Esophagus (tissue), 2 donors: Measurements from ENCODE around the gene ERI2. TPM values are rescaled to one million over a fixed set of nuclear protein-coding genes. Genes with fewer than 3 reads are reported as not detected.
A peak's percentile ranks its signal among the peaks of the same experiment; 100 is the strongest.
"Not testable (repeated sequence)": the region's sequence is repeated elsewhere in the genome, so short reads cannot be mapped to it uniquely, and the experiment has no call there.

Experiments
- H3K27ac ChIP-seq, 2 donors: one replicate each; pipeline ENCODE4 v1.5.1; 2013; ENCODE audit warnings: low read depth in 2 of 2, mild to moderate bottlenecking in 2 of 2, inconsistent platforms in 1 of 2, low read length in 1 of 2, moderate library complexity in 1 of 2
- H3K27me3 ChIP-seq, 2 donors: one replicate each; pipeline ENCODE4 v1.6.1; 2013; ENCODE audit warnings: low read length in 2 of 2, control low read depth in 1 of 2, mild to moderate bottlenecking in 1 of 2; ENCODE audit not compliant: insufficient read depth in 2 of 2, control insufficient read depth in 1 of 2
- H3K36me3 ChIP-seq, 2 donors: one replicate each; pipeline ENCODE4 v1.6.1; 2013; ENCODE audit warnings: low read length in 1 of 2; ENCODE audit not compliant: control insufficient read depth in 2 of 2, insufficient read depth in 2 of 2
- H3K4me1 ChIP-seq, 2 donors: one replicate each; pipeline ENCODE4 v1.6.1; 2013; ENCODE audit warnings: low read length in 1 of 2; ENCODE audit not compliant: control insufficient read depth in 2 of 2, insufficient read depth in 2 of 2
- H3K4me3 ChIP-seq, 2 donors: one replicate each; pipeline ENCODE4 v1.5.1; 2013; ENCODE audit warnings: low read length in 2 of 2, mild to moderate bottlenecking in 2 of 2, low read depth in 1 of 2, moderate library complexity in 1 of 2
- H3K9me3 ChIP-seq, 2 donors: one replicate each; pipeline ENCODE4 v1.6.1; 2013; ENCODE audit warnings: mild to moderate bottlenecking in 2 of 2, low read depth in 1 of 2, low read length in 1 of 2, moderate library complexity in 1 of 2; ENCODE audit not compliant: control insufficient read depth in 2 of 2, insufficient read depth in 1 of 2
- WGBS, 2 donors: extraction: QIAGEN DNeasy Blood & Tissue Kit; methylation state at CpG; one replicate each; pipeline ENCODE4 v1.1.7; 2013; 5-methylcytosine and 5-hydroxymethylcytosine counted together
- polyA plus RNA-seq, 2 donors: library from polyadenylated mRNA; stranded (reverse); fragments of 200-250 nt; gene quantifications; one replicate each; pipeline ENCODE4 v1.2.3, GENCODE V29; 2013
- donor health status: healthy with polysubstance abuse.
- donor health status: Bipolar disorder and iron deficiency.

Gene ERI2
- polyA plus RNA-seq, 2 donors, result 7.7 to 8.0 TPM

GRCh38 chr16:20821682-20822081 is 15.4 kb upstream of the ERI2 start:
- 87 to 90% methylated on average over 4 of the region's 4 CpGs for WGBS, 2 donors
- Histone ChIP-seq H3K4me1 (no peaks in the 10 kb centered on the region), H3K36me3 (no peaks in the 10 kb centered on the region), H3K27me3 (no peaks in the 10 kb centered on the region), H3K4me3 (no peak overlapping the region), H3K27ac (no peak overlapping the region), H3K9me3 (no peaks in the 10 kb centered on the region)

GRCh38 chr16:20818929-20819585 is 12.8 kb upstream of the ERI2 start:
- no peaks in the 10 kb centered on the region for H3K27me3 ChIP-seq

GRCh38 chr16:20814784-20815183 is 8.5 kb upstream of the ERI2 start:
- H3K4me3 ChIP-seq, result no peak overlapping the region
- H3K4me1 ChIP-seq, result no peaks in the 10 kb centered on the region
- H3K9me3 ChIP-seq, result no peaks in the 10 kb centered on the region
- no peaks in the 10 kb centered on the region for H3K27me3 ChIP-seq
- H3K27ac ChIP-seq, result no peak overlapping the region
- 69 to 76% methylated on average over 4 of the region's 4 CpGs for WGBS, 2 donors
- H3K36me3 ChIP-seq, result peaks cover 3% of the 10 kb centered on the region in 2 donors

More at GRCh38 chr16:20818929-20819585, 12.8 kb upstream of the ERI2 start:
- Histone ChIP-seq H3K4me1 (no peaks in the 10 kb centered on the region), H3K36me3 (peaks cover 3% of the 10 kb centered on the region in 2 donors), H3K27ac (no peak overlapping the region), H3K4me3 (no peak overlapping the region), H3K9me3 (no peaks in the 10 kb centered on the region)
- 94 to 98% methylated on average over 4 of the region's 4 CpGs for WGBS, 2 donors

- H3K4me3 ChIP-seq, result no peak overlapping the region
- no peaks in the 10 kb centered on the region for H3K4me1 ChIP-seq
- H3K36me3 ChIP-seq, result peaks cover 3% of the 10 kb centered on the region in 2 donors
- 53 to 61% methylated on average over 2 of the region's 2 CpGs for WGBS, 2 donors
- H3K9me3 ChIP-seq, result no peaks in the 10 kb centered on the region
- H3K27me3 ChIP-seq, result no peaks in the 10 kb centered on the region
- no peak overlapping the region for H3K27ac ChIP-seq
Measured at GRCh38 chr16:20812510-20812909, 6.2 kb upstream of the ERI2 start.

- H3K27ac ChIP-seq, result no peak overlapping the region
- 68 to 81% methylated on average over 10 of the region's 10 CpGs for WGBS, 2 donors
Measured at GRCh38 chr16:20811889-20812439, 5.7 kb upstream of the ERI2 start.

GRCh38 chr16:20807862-20808261 is 1.6 kb upstream of the ERI2 start:
- Histone ChIP-seq H3K4me1 (peaks cover 0 to 2% of the 10 kb centered on the region in 2 donors), H3K36me3 (no peaks in the 10 kb centered on the region), H3K27me3 (no peaks in the 10 kb centered on the region), H3K4me3 (no peak overlapping the region), H3K9me3 (no peaks in the 10 kb centered on the region), H3K27ac (no peak overlapping the region)
- 90 to 91% methylated on average over 11 of the region's 11 CpGs for WGBS, 2 donors

More at GRCh38 chr16:20811889-20812439, 5.7 kb upstream of the ERI2 start:
- Histone ChIP-seq H3K9me3 (no peaks in the 10 kb centered on the region), H3K4me3 (no peak overlapping the region), H3K4me1 (peaks cover 0 to 2% of the 10 kb centered on the region in 2 donors), H3K27me3 (no peaks in the 10 kb centered on the region), H3K36me3 (peaks cover 3% of the 10 kb centered on the region in 2 donors)

- 10 to 11% methylated on average over 12 of the region's 12 CpGs for WGBS, 2 donors
- Histone ChIP-seq H3K27ac (peak overlapping the region; percentile 91), H3K4me3 (peak overlapping the region; percentile 92 to 98)
- not testable (repeated sequence) for H3K4me1 ChIP-seq, H3K36me3 ChIP-seq, H3K27me3 ChIP-seq, H3K9me3 ChIP-seq
Measured at GRCh38 chr16:20805684-20806167, 546 bp downstream of the ERI2 start.

GRCh38 chr16:20803561-20804214 is 2.6 kb downstream of the ERI2 start:
- H3K27ac ChIP-seq, result no peak overlapping the region
- H3K27me3 ChIP-seq, result no peaks in the 10 kb centered on the region

GRCh38 chr16:20803192-20803560 is 3.1 kb downstream of the ERI2 start:
- H3K27ac ChIP-seq, result no peak overlapping the region
- H3K4me1 ChIP-seq, result peaks cover 0 to 2% of the 10 kb centered on the region in 2 donors
- H3K4me3 ChIP-seq, result no peak overlapping the region
- no peaks in the 10 kb centered on the region for H3K9me3 ChIP-seq
- no peaks in the 10 kb centered on the region for H3K36me3 ChIP-seq
- no peaks in the 10 kb centered on the region for H3K27me3 ChIP-seq
- WGBS, 2 donors, result 65 to 72% methylated on average over 2 of the region's 2 CpGs

More at GRCh38 chr16:20803561-20804214, 2.6 kb downstream of the ERI2 start:
- Histone ChIP-seq H3K36me3 (no peaks in the 10 kb centered on the region), H3K4me1 (peaks cover 0 to 2% of the 10 kb centered on the region in 2 donors), H3K9me3 (no peaks in the 10 kb centered on the region), H3K4me3 (no peak overlapping the region)
- 81 to 87% methylated on average over 7 of the region's 7 CpGs for WGBS, 2 donors
